H9 (cell line): ENCODE data around the gene BUB3. TPM values are rescaled to one million over a fixed set of nuclear protein-coding genes. Genes with fewer than 3 reads are reported as not detected.

ENCODE experiments used
- DNase-seq: peaks from one replicate; pipeline ENCODE4 v3.0.0-alpha.2; 2017
- H2AFZ ChIP-seq: one replicate; pipeline ENCODE4 v1.6.1; 2013; ENCODE audit warnings: mild to moderate bottlenecking, low read length, control low read depth, moderate library complexity
- H2AK5ac ChIP-seq: 2 replicates; pipeline ENCODE4 v1.6.1; 2013; ENCODE audit warnings: low read length, control low read depth, mixed read lengths; ENCODE audit not compliant: insufficient read length
- H2BK120ac ChIP-seq: one replicate; pipeline ENCODE4 v1.6.1; 2013; ENCODE audit warnings: low read depth, mild to moderate bottlenecking, low read length, control low read depth, inconsistent platforms; ENCODE audit not compliant: poor library complexity, severe bottlenecking
- H2BK12ac ChIP-seq: 2 replicates; pipeline ENCODE4 v1.6.1; 2013; ENCODE audit warnings: low read length, control low read depth, mixed read lengths, low read depth; ENCODE audit not compliant: insufficient read length
- H2BK15ac ChIP-seq: 2 replicates; pipeline ENCODE4 v1.6.1; 2013; ENCODE audit warnings: low read depth, low read length, control low read depth
- H2BK20ac ChIP-seq: one replicate; pipeline ENCODE4 v1.6.1; 2013; ENCODE audit warnings: low read depth, mild to moderate bottlenecking, low read length, control low read depth, inconsistent platforms; ENCODE audit not compliant: poor library complexity, severe bottlenecking
- H2BK5ac ChIP-seq: 2 replicates; pipeline ENCODE4 v1.6.1; 2013; ENCODE audit warnings: low read length, control low read depth, mixed read lengths; ENCODE audit not compliant: insufficient read length
- H3K14ac ChIP-seq: 2 replicates; pipeline ENCODE4 v1.6.1; 2013; ENCODE audit warnings: low read length, control low read depth; ENCODE audit not compliant: insufficient read depth
- H3K18ac ChIP-seq: 2 replicates; pipeline ENCODE4 v1.6.1; 2013; ENCODE audit warnings: low read depth, mild to moderate bottlenecking, mixed read lengths, low read length, control low read depth; ENCODE audit not compliant: insufficient read length
- H3K23ac ChIP-seq: 2 replicates; pipeline ENCODE4 v1.6.1; 2013; ENCODE audit warnings: low read length, control low read depth, mixed read lengths, low read depth; ENCODE audit not compliant: insufficient read length
- H3K23me2 ChIP-seq: 2 replicates; pipeline ENCODE4 v1.6.1; 2013; ENCODE audit warnings: low read depth, mild to moderate bottlenecking, mixed read lengths, low read length, control low read depth; ENCODE audit not compliant: insufficient read length, poor library complexity, severe bottlenecking
- H3K27ac ChIP-seq: 2 replicates; pipeline ENCODE4 v1.5.1; 2013; ENCODE audit warnings: low read length, control low read depth, mixed read lengths, low read depth; ENCODE audit not compliant: insufficient read length
- H3K27me3 ChIP-seq: 2 replicates; pipeline ENCODE4 v1.6.1; 2013; ENCODE audit warnings: low read length, control low read depth, inconsistent platforms; ENCODE audit not compliant: insufficient read depth
- H3K4ac ChIP-seq: 2 replicates; pipeline ENCODE4 v1.6.1; 2013; ENCODE audit warnings: low read depth, mild to moderate bottlenecking, control low read depth, inconsistent platforms, low read length, moderate library complexity
- H3K4me1 ChIP-seq: 2 replicates; pipeline ENCODE4 v1.6.1; 2013; ENCODE audit warnings: low read length, control low read depth, inconsistent platforms; ENCODE audit not compliant: insufficient read depth
- H3K4me2 ChIP-seq: 2 replicates; pipeline ENCODE4 v1.6.1; 2013; ENCODE audit warnings: low read length, control low read depth, mixed read lengths; ENCODE audit not compliant: insufficient read length, insufficient read depth
- H3K56ac ChIP-seq: 2 replicates; pipeline ENCODE4 v1.6.1; 2013; ENCODE audit warnings: low read depth, mild to moderate bottlenecking, mixed read lengths, low read length, control low read depth; ENCODE audit not compliant: insufficient read length
- H3K79me1 ChIP-seq: 2 replicates; pipeline ENCODE4 v1.6.1; 2013; ENCODE audit warnings: low read depth, mild to moderate bottlenecking, moderate library complexity, low read length, control low read depth, inconsistent platforms; ENCODE audit not compliant: insufficient read depth, poor library complexity, severe bottlenecking
- H3K79me2 ChIP-seq: 2 replicates; pipeline ENCODE4 v1.6.1; 2013; ENCODE audit warnings: low read length, control low read depth, inconsistent platforms; ENCODE audit not compliant: insufficient read depth
- H3K9ac ChIP-seq: 2 replicates; pipeline ENCODE4 v1.6.1; 2013; ENCODE audit warnings: low read length, control low read depth, mixed read lengths; ENCODE audit not compliant: insufficient read length; ENCODE audit errors: extremely low read depth
- H3K9me3 ChIP-seq: one replicate; pipeline ENCODE4 v1.6.1; 2013; ENCODE audit warnings: low read depth, low read length, inconsistent platforms; ENCODE audit not compliant: control insufficient read depth
- H3T11ph ChIP-seq: one replicate; pipeline ENCODE4 v1.6.1; 2013; ENCODE audit warnings: mild to moderate bottlenecking, low read length, control low read depth, inconsistent platforms
- H4K20me1 ChIP-seq: one replicate; pipeline ENCODE4 v1.6.1; 2013; ENCODE audit not compliant: control insufficient read depth, insufficient read length, insufficient read depth
- H4K5ac ChIP-seq: 2 replicates; pipeline ENCODE4 v1.6.1; 2013; ENCODE audit warnings: low read depth, mild to moderate bottlenecking, mixed read lengths, low read length, control low read depth; ENCODE audit not compliant: insufficient read length
- H4K8ac ChIP-seq: replicated peaks from 2 replicates; pipeline ENCODE4 v1.6.1; 2013; ENCODE audit warnings: low read length, control low read depth, mixed read lengths, low read depth; ENCODE audit not compliant: insufficient read length
- H4K91ac ChIP-seq: 2 replicates; pipeline ENCODE4 v1.6.1; 2013; ENCODE audit warnings: low read depth, mild to moderate bottlenecking, moderate library complexity, mixed read lengths, low read length, control low read depth; ENCODE audit not compliant: insufficient read length
- H3K27ac Mint-ChIP-seq, 3 experiments: 2 replicates in 2 of 3; 3 replicates in 1 of 3; pipeline ENCODE4 v1.8.0; 2020 to 2021; ENCODE audit warnings: mixed read lengths in 3 of 3, mild to moderate bottlenecking in 1 of 3, moderate library complexity in 1 of 3
- H3K27me3 Mint-ChIP-seq: 2 replicates; pipeline ENCODE4 v1.8.0; 2021; ENCODE audit warnings: low read depth, mild to moderate bottlenecking, moderate library complexity, mixed read lengths
- H3K36me3 Mint-ChIP-seq, 3 experiments: 2 replicates in 2 of 3; 3 replicates in 1 of 3; pipeline ENCODE4 v1.8.0; 2020 to 2021; ENCODE audit warnings: low read depth in 3 of 3, mixed read lengths in 3 of 3; ENCODE audit not compliant: insufficient read depth in 1 of 3
- H3K4me1 Mint-ChIP-seq, 2 experiments: 2 replicates each; pipeline ENCODE4 v1.8.0; 2020; ENCODE audit warnings: mixed read lengths in 2 of 2
- H3K4me3 Mint-ChIP-seq, 2 experiments: 2 replicates in 1 of 2; 3 replicates in 1 of 2; pipeline ENCODE4 v1.8.0; 2020 to 2021; ENCODE audit warnings: mild to moderate bottlenecking in 2 of 2, mixed read lengths in 2 of 2, moderate library complexity in 1 of 2
- H3K9me3 Mint-ChIP-seq, 2 experiments: 2 replicates in 1 of 2; 3 replicates in 1 of 2; pipeline ENCODE4 v1.8.0; 2020; ENCODE audit warnings: mild to moderate bottlenecking in 2 of 2, mixed read lengths in 2 of 2, moderate library complexity in 1 of 2
- CTCF ChIP-seq: fragments of 200-600 bp; sonication (generic); conservative IDR thresholded peaks from 3 replicates; pipeline ENCODE4 v1.8.0; 2021; ENCODE audit warnings: antibody characterized with exemption, mild to moderate bottlenecking
- WGBS: extraction: QIAGEN DNeasy Blood & Tissue Kit; methylation state at CpG from one replicate; pipeline ENCODE4 v1.1.7; 2013; ENCODE audit warnings: missing lambda C conversion rate, low lambda C conversion rate, mixed read lengths; ENCODE audit not compliant: insufficient read length; ENCODE audit errors: extremely low coverage; 5-methylcytosine and 5-hydroxymethylcytosine counted together
- total RNA-seq: library from RNA; stranded (reverse); gene quantifications from 2 replicates; pipeline ENCODE4 v1.2.1, GENCODE V29; 2021

Gene BUB3
- total RNA-seq, 1 experiment from 2014 or later, result 200 TPM

GRCh38 chr10:123109466-123109865, 44.7 kb upstream of the BUB3 start:
- no peak overlapping the region for H3K18ac ChIP-seq
- no peaks in the 10 kb centered on the region; the same call in 1 of the 2 replicates for H3K4me1 ChIP-seq
- H3K4me3 Mint-ChIP-seq, result no peak overlapping the region
- H3K79me2 ChIP-seq, result no peaks in the 10 kb centered on the region
- DNase-seq, result no peak
- H3K4ac ChIP-seq, result no peak overlapping the region
- H3K27me3 ChIP-seq, result no peaks in the 10 kb centered on the region
- H3K27ac ChIP-seq, result no peak overlapping the region
- no peak for TF ChIP-seq CTCF
- peaks cover 5% of the 10 kb centered on the region for H3K27me3 Mint-ChIP-seq
- no peak overlapping the region for H3K14ac ChIP-seq
- H2AFZ ChIP-seq, result no peak overlapping the region
- H3K9me3 ChIP-seq, result no peaks in the 10 kb centered on the region
- no peak overlapping the region for H4K91ac ChIP-seq
- no peak overlapping the region for H2BK15ac ChIP-seq
- H2BK20ac ChIP-seq, result no peak overlapping the region
- H3K56ac ChIP-seq, result no peak overlapping the region
- H3K23me2 ChIP-seq, result no peaks in the 10 kb centered on the region
- no peaks in the 10 kb centered on the region for H4K20me1 ChIP-seq
- H3K9me3 Mint-ChIP-seq, result no peaks in the 10 kb centered on the region; a peak in 1 of 5 replicates
- H3K23ac ChIP-seq, result no peak overlapping the region
- H2AK5ac ChIP-seq, result no peak overlapping the region
- H2BK120ac ChIP-seq, result no peak overlapping the region
- WGBS, result no CpG with 5 or more reads among the region's 7 CpGs
- no peak overlapping the region for H2BK12ac ChIP-seq
- no peaks in the 10 kb centered on the region for H3K79me1 ChIP-seq
- H2BK5ac ChIP-seq, result no peak overlapping the region
- H4K5ac ChIP-seq, result no peak overlapping the region
- H4K8ac ChIP-seq, result no peak overlapping the region
- H3K4me1 Mint-ChIP-seq, result peaks cover 0 to 5% of the 10 kb centered on the region in 2 experiments; a peak in 3 of 4 replicates
- no peak overlapping the region for H3K4me2 ChIP-seq
- H3K27ac Mint-ChIP-seq, result no peak overlapping the region
- no peaks in the 10 kb centered on the region for H3K36me3 Mint-ChIP-seq
- H3T11ph ChIP-seq, result no peak overlapping the region
- no peak overlapping the region for H3K9ac ChIP-seq
